ENCODE measurements around the gene LIM2.

DNA sequence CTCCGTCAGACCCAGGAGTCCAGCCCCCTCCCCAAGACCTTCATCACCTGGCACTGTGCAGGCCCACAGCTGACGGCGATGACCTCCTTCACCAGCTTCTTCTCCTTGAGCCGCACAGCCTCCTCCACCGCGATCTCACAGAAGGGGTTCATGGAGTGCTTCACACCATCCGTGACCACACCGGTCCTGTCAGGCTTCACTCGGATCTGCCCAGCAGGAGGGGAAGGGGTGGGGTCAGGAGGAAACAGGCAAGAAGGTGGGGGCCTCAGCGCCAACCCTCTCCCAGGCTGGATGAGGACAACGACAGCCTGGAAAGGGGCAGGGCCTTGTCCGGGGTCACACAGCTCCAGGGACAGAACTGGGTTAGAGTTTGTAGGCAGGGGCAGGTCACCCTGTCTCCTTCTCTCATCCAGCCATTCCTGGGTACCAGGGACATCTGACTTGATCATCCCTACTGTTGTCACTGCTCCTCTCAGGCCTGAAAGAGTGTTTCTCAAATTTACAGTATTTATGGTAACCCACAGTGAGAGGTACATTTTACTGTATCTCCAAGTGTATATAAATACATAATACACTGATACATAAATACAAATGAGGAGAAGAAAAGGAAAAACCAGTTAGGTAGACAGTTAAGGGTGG is 33.6 kb downstream of the LIM2 start:
- no peak for TF ChIP-seq POLR2A (IDR thresholded peaks at IDR 0.05)
- TF ChIP-seq CTCF (IDR thresholded peaks at IDR 0.05), result no peak

All from body of pancreas (tissue), 4 donors.